Esophagus squamous epithelium (tissue), 5 donors: ENCODE data around the gene ATRN. TPM values are rescaled to one million over a fixed set of nuclear protein-coding genes. Genes with fewer than 3 reads are reported as not detected.
"Not testable (repeated sequence)": the region's sequence is repeated elsewhere in the genome, so short reads cannot be mapped to it uniquely, and the experiment has no call there.

Experiments used
- DNase-seq: peaks from one replicate; lab custom pipeline; 2025; lab: John Stamatoyannopoulos, UW
- H3K27ac ChIP-seq, 4 donors: fragments of 200-600 bp; sonication (generic); one replicate each; pipeline ENCODE4 v1.5.1; 2016 to 2019; ENCODE audit warnings: mild to moderate bottlenecking in 1 of 4
- H3K27me3 ChIP-seq, 4 donors: fragments of 200-600 bp; sonication (generic); 1 replicate in 3 of 4; 2 replicates in 1 of 4; pipeline versions ENCODE4 v1.5.1 to v1.6.0; 2017 to 2021; ENCODE audit warnings: antibody characterized with exemption in 1 of 4
- H3K36me3 ChIP-seq, 3 donors: fragments of 200-600 bp; sonication (generic); one replicate each; pipeline ENCODE4 v1.5.1; 2016 to 2019
- H3K4me1 ChIP-seq, 3 donors: fragments of 200-600 bp; sonication (generic); one replicate each; pipeline ENCODE4 v1.5.1; 2017 to 2019
- H3K4me3 ChIP-seq, 4 donors: fragments of 200-600 bp; sonication (generic); 1 replicate in 3 of 4; 2 replicates in 1 of 4; pipeline ENCODE4 v1.5.1; 2016 to 2019; ENCODE audit warnings: mild to moderate bottlenecking in 2 of 4, moderate library complexity in 1 of 4
- H3K9me3 ChIP-seq, 3 donors: fragments of 200-600 bp; sonication (generic); one replicate each; pipeline ENCODE4 v1.5.1; 2016 to 2019
- POLR2A ChIP-seq, 4 donors: fragments of 450-650 bp; IDR thresholded peaks; one replicate each; pipeline ENCODE4 v1.6.1; 2017; ENCODE audit warnings: antibody characterized with exemption in 4 of 4, mild to moderate bottlenecking in 4 of 4, moderate library complexity in 3 of 4
- WGBS, 2 donors: methylation state at CpG; one replicate each; pipeline ENCODE4 v1.1.5; 2018; 5-methylcytosine and 5-hydroxymethylcytosine counted together
- intact Hi-C: fragments of 100-400 bp; cut with DNase I; formaldehyde crosslinking; loops from one replicate; pipeline ENCODE4 v1.15.0; 2022
- total RNA-seq, 4 donors: library from RNA; depleted of rRNA; stranded (reverse); fragments of >200 nt; gene quantifications; one replicate each; pipeline ENCODE4 v1.1.0, GENCODE V29; 2016
- TF ChIP-seq, protein P1 (sequence below), 6 experiments: fragments of 450-650 bp in 4 of 6; fragments of 200-600 bp in 2 of 6; sonication (generic) in 2 of 6; IDR thresholded peaks; one replicate each; pipeline ENCODE4 v1.5.1; 2016 to 2019; ENCODE audit warnings: antibody characterized with exemption in 6 of 6, mild to moderate bottlenecking in 4 of 6, moderate library complexity in 4 of 6
- donor health status: DM: yes; HTN: yes; CAD: no.

The ATRN gene
- total RNA-seq, 4 donors from 2014 or later, result 15.4 to 23.1 (median 21.4) TPM

GRCh38 chr20:3521852-3522740, 51.3 kb downstream of the ATRN start:
- intact Hi-C loops, result no loop called here
- DNase-seq, result no peak
- Histone ChIP-seq H3K4me1 (no peaks in the 10 kb centered on the region), H3K27ac (no peak overlapping the region), H3K9me3 (no peaks in the 10 kb centered on the region), H3K4me3 (no peak overlapping the region), H3K27me3 (no peaks in the 10 kb centered on the region), H3K36me3 (no peaks in the 10 kb centered on the region)
- 77 to 96% methylated on average over 1 to 2 of the region's 5 CpGs for WGBS, 2 donors
- TF ChIP-seq, protein P1, sequence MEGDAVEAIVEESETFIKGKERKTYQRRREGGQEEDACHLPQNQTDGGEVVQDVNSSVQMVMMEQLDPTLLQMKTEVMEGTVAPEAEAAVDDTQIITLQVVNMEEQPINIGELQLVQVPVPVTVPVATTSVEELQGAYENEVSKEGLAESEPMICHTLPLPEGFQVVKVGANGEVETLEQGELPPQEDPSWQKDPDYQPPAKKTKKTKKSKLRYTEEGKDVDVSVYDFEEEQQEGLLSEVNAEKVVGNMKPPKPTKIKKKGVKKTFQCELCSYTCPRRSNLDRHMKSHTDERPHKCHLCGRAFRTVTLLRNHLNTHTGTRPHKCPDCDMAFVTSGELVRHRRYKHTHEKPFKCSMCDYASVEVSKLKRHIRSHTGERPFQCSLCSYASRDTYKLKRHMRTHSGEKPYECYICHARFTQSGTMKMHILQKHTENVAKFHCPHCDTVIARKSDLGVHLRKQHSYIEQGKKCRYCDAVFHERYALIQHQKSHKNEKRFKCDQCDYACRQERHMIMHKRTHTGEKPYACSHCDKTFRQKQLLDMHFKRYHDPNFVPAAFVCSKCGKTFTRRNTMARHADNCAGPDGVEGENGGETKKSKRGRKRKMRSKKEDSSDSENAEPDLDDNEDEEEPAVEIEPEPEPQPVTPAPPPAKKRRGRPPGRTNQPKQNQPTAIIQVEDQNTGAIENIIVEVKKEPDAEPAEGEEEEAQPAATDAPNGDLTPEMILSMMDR (IDR thresholded peaks at IDR 0.05), result no peak
- TF ChIP-seq POLR2A (IDR thresholded peaks at IDR 0.05), result no peak

GRCh38 chr20:3524696-3525095, 53.9 kb downstream of the ATRN start:
- DNase-seq, H3K9me3 ChIP-seq, H3K27me3 ChIP-seq, H3K4me1 ChIP-seq, H3K4me3 ChIP-seq, H3K27ac ChIP-seq, H3K36me3 ChIP-seq, intact Hi-C loops: not testable (repeated sequence)
- WGBS, 2 donors, result 91 to 95% methylated on average over 5 of the region's 5 CpGs

DNA sequence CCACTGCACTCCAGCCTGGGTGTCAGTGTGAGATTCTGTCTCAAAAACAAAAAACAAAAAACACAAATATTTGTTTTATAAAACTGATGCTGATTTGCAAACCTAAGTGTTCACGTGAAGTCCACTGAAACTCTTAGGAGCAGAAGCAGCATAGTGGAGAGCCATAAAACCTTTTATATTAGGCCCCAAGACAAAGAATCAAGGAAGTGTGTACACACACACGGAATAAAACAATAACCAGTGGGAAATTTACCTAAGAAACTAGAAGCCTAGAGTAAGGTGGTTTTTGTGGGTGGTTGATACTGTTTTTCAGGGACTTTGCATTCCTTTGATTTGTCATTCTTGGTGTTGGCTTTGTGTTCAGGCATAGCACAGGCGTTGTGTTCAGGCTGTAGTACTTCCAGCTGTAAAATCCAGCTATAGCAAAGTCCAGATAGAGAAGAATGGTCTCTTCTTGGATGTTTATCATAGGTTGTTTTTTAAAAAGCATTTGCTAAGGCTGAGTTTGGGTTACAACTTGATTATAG, 61.3 kb downstream of the ATRN start:
- 75 to 91% methylated on average over 3 of the region's 3 CpGs for WGBS, 2 donors
- Histone ChIP-seq H3K36me3 (peaks cover 0 to 18% (median 0%) of the 10 kb centered on the region in 3 donors), H3K27me3 (no peaks in the 10 kb centered on the region), H3K9me3 (no peaks in the 10 kb centered on the region), H3K27ac (no peak overlapping the region), H3K4me3 (no peak overlapping the region), H3K4me1 (no peaks in the 10 kb centered on the region)
- intact Hi-C loops, result no loop called here
- TF ChIP-seq POLR2A (IDR thresholded peaks at IDR 0.05), result no peak
- TF ChIP-seq, protein P1 (IDR thresholded peaks at IDR 0.05), result no peak
- DNase-seq, result no peak

- H3K4me1 ChIP-seq, H3K27ac ChIP-seq, H3K4me3 ChIP-seq, intact Hi-C loops, H3K9me3 ChIP-seq, H3K27me3 ChIP-seq, DNase-seq: not testable (repeated sequence)
- peaks cover 0 to 22% (median 0%) of the 10 kb centered on the region in 3 donors for H3K36me3 ChIP-seq
- 100% methylated on average over 1 of the region's 1 CpG for WGBS, 2 donors
Observed at GRCh38 chr20:3537733-3538132, 66.9 kb downstream of the ATRN start.

GRCh38 chr20:3539311-3540107, 68.7 kb downstream of the ATRN start:
- Histone ChIP-seq H3K36me3 (peaks cover 0 to 29% (median 0%) of the 10 kb centered on the region in 3 donors), H3K4me3 (no peak overlapping the region), H3K27me3 (no peaks in the 10 kb centered on the region), H3K9me3 (no peaks in the 10 kb centered on the region), H3K27ac (peak overlapping the region in 1 of 4 donors; percentile 22), H3K4me1 (peaks cover 0 to 10% (median 0%) of the 10 kb centered on the region in 3 donors)
- no peak for DNase-seq
- intact Hi-C loops, result no loop called here
- 34 to 64% methylated on average over 2 to 3 of the region's 3 CpGs for WGBS, 2 donors
- no peak for TF ChIP-seq POLR2A (IDR thresholded peaks at IDR 0.05)
- TF ChIP-seq, protein P1 (IDR thresholded peaks at IDR 0.05), result no peak
